GM18498 (cell line): ENCODE results near the gene VMP1.
"Not testable (repeated sequence)": the region's sequence is repeated elsewhere in the genome, so short reads cannot be mapped to it uniquely, and the experiment has no call there.

Source experiments
- ATAC-seq: cut with Tn5 transposase; IDR thresholded peaks from one replicate; pipeline ENCODE4 v1.9.1; 2021; ENCODE audit warnings: mild to moderate bottlenecking, moderate library complexity; ENCODE audit not compliant: unreplicated experiment

VMP1 gene

DNA sequence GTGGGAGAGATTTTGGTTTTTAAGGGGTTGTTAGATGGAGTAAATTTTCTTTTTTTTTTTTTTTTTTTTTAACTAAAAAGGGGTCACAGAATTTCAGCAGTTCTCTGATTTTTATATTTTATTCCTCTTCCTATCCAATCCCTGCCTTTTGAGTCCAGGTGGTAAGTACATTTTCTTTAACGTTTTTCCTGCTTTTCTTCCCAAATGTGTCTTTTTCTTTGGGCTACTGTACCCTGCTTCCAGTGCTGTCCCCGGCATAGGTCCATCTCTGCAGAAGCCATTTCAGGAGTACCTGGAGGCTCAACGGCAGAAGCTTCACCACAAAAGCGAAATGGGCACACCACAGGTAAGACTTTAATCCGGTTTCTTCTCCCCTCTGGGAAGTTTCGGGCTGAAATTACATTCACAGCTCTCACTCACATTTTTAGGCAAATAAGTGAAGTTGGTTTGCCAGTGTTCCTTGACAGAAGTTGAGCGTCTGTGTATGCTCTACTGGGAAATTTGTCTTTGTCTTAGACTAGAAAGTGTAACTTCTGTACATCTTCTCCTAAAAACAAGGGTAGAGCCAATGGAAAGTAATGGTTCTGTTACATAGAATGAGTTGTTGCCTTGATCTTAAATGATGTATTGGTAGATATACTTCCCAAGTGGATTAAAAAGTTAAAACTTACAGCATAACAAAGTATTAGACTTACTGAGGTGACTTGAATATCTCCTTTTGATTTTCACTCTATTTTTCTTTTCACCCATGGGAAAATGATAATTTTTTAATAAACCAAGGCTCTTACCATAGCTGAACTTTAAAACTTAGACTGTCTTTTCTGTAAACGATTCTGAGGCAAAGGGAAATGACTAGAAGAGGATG is 130.8 kb downstream of the VMP1 start:
- ATAC-seq: no peak

DNA sequence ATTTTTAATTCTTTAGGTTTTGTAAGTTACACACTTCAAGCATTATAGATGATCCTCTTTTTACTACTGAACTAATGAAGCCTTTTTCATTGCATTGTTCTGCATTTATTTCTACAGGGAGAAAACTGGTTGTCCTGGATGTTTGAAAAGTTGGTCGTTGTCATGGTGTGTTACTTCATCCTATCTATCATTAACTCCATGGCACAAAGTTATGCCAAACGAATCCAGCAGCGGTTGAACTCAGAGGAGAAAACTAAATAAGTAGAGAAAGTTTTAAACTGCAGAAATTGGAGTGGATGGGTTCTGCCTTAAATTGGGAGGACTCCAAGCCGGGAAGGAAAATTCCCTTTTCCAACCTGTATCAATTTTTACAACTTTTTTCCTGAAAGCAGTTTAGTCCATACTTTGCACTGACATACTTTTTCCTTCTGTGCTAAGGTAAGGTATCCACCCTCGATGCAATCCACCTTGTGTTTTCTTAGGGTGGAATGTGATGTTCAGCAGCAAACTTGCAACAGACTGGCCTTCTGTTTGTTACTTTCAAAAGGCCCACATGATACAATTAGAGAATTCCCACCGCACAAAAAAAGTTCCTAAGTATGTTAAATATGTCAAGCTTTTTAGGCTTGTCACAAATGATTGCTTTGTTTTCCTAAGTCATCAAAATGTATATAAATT is 132.3 kb downstream of the VMP1 start:
- ATAC-seq: no peak

GRCh38 chr17:59840329-59841090 is 133.1 kb downstream of the VMP1 start:
- ATAC-seq: no peak

- not testable (repeated sequence) for ATAC-seq
Measured at GRCh38 chr17:59841091-59841881, 133.8 kb downstream of the VMP1 start.

- not testable (repeated sequence) for ATAC-seq
Measured at GRCh38 chr17:59841882-59842263, 134.4 kb downstream of the VMP1 start.

GRCh38 chr17:59842901-59843652 is 135.6 kb downstream of the VMP1 start:
- no peak for ATAC-seq

- ATAC-seq: no peak
Measured at GRCh38 chr17:59844884-59845594, 137.6 kb downstream of the VMP1 start.

DNA sequence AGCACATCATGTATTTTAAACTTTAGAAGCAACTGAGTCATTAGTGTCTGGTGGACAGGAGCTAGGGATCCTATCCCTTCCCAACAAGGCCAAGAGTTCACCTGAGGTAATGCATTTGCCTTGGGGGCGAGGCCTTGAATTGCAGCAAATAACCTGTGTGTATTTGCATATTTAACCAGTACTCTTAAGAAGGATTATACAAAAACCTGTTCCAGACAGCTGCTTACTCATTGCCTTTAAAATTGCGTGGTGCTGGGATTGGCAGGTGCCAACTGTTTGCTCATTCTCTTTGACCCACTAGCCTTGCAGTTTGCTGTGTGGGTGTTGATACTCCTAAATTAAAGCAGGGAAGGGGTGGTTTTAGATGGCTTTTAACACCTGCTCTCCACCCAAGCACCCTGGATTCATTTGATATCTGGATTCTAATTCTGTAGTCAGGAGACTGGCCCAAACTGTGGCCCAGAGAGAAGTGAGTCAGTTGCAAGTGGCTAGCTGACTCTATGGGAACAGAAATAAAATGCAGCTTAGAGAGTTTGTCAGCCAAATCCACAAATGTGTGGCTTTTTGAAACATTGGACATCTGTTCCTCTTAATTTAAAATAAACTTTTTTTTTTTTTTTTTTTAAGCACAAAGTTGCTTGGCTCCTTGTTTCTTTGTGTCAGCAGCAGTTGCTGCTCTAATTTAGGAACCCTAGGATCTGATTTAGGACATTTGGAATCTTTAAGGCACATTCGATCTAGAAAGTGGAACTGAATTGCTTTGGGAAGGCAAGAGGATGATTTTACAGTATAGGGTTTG is 138.3 kb downstream of the VMP1 start:
- ATAC-seq: no peak

- peak; percentile 43 for ATAC-seq
Measured at GRCh38 chr17:59846394-59847165, 139.1 kb downstream of the VMP1 start.

- ATAC-seq: no peak
Measured at GRCh38 chr17:59848385-59848668, 140.9 kb downstream of the VMP1 start.

DNA sequence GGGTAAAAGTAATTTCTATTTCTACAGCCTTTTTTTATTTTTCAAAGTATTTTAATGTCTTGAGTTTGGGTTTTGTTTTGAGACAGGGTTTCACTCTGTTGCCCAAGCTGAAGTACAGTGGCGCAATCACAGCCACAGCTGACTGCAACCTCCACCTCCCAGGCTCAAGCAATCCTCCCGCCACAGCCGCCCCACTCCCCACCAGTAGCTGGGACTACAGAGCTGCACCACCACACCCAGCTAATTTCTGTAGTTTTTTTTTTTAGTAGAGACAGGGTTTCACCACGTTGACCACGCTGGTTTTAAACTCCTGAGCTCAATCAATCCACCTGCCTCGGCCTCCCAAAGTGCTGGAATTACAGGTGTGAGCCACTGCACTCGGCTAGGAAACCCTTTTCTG is 141.3 kb downstream of the VMP1 start:
- peak; percentile 35 for ATAC-seq

DNA sequence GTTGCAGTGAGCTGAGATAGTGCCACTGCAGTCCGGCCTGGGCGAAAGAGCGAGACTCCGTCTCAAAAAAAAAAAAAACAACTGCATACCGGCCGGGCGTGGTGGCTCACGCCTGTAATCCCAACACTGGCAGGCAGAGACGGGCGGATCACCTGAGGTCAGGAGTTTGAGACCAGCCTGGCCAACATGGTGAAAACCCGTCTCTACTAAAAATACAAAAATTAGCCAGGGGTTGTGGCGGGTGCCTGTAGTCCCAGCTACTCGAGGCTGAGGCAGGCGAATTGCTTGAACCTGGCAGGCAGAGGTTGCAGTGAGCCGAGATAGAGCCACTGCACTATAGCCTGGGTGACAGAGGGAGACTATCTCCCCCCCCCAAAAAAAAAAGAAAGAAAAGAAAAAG is 142.9 kb downstream of the VMP1 start:
- ATAC-seq: not testable (repeated sequence)

DNA sequence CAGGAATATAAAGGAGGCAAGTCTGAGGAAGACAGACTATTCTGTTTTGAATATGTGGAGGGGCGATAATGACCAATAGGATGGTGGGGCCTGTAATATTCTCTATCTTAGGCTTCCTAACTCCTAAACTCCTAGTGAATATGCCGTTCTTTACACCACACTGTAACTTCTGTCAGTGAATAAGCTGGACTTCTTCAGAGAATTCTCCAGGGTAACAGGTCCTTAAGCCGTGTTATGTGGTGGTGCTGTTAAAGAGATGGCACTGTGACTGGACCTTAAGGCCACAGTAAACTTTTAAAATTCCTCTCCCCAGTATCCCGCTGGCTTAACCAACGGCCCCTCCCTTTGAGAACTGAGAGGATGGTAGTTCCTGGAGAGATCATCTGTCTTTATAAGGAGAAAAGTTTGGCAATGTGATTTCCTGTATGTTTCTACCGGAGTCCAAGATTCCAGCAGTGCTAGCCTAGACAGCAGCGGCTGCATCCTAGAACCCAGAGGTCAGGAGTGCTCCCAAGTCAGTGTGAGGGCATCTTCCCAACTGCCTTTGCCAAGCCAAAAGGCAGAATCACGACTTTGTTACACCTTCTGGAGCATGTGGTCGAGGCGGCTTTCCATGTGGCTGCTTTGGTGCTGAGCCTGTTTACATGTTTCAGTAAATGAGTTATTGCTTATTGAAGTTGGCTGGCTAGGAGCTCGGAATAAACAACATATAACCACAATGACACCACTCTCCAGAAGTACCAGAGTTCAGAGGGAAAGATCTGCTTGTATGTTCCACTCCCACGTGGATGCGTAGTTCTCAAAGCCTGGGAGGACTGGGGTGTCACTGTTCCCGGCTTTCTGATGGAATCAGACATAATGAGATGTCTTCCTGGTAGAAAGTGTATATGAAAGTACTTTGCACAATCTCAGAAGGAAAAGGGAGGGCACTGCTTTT is 144.3 kb downstream of the VMP1 start:
- no peak for ATAC-seq

- ATAC-seq: not testable (repeated sequence)
Measured at GRCh38 chr17:59852847-59853167, 145.4 kb downstream of the VMP1 start.

DNA sequence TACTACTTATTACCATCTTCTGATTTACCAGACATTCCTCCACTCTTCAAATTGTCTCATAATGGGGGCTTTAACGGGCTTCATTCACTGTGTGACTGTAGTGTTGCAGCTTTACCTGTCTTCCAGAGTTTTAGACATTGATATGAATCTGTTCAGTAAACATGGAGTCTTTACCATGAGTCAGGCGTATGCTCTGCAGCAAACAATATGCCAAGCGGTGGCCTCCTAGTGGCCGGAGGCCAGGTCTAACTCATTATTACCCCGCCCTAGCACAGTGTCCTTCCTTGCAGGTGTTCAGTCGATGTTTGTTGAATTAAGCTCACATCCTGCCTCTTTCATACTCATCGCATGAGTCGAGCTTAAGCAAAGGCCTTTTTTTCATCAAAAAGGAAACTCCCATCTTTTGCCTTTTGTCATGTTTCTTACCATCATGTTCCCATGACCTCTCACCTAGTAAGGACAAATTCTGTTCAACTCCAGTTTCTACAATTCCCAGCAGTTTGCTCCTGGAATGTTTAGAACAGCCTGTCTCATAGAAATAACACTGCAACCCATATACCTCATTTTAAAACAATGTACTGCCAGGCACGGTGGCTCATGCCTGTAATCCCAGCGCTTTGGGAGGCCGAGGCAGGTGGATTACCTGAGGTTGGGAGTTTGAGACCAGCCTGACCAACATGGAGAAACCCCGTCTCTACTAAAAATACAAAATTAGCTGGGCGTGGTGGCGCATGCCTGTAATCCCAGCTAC is 145.9 kb downstream of the VMP1 start:
- no peak for ATAC-seq
